ENCODE measurements around the gene NDUFA7.

Gene NDUFA7

DNA sequence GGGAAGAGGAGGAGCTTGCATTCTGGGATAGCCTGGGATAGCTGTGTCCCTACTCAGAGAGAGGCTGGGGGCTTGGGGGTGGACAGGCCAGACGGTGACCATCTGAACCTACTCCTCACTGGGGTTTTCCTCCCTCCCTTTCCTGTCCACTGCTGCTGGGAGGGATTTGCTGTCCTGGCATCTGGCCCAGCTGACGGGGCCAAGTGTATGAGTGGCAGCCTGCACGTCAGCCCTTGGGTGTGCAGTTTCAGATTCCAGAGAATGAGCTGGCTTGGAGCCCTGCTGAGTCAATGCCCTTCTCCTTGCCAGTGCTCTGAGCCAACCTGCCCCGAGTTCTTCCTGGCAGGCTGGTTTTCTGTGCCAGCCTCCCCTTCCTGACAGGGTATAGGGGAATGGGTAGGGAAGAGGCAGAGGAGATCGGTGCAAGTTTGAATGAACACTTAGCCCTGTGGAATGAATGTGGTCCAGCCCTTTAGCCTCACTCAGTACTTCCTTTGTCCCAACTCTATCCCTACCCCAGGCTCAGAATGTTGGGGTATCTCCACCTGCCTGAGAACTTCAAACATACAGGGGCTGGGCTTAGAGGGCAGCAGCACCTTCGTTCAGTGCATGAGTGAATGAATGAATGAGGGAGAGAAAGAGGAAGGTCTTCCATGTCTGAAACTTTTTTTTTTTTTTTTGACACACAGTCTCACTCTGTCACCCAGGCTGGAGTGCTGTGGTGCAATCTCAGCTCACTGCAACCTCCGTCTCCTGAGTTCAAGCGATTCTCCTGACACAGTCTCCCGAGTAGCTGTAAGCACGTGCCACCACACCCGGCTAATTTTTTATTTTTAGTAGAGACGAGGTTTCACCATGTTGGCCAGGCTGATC, 41.0 kb upstream of the NDUFA7 start:
- TF ChIP-seq, protein P1, sequence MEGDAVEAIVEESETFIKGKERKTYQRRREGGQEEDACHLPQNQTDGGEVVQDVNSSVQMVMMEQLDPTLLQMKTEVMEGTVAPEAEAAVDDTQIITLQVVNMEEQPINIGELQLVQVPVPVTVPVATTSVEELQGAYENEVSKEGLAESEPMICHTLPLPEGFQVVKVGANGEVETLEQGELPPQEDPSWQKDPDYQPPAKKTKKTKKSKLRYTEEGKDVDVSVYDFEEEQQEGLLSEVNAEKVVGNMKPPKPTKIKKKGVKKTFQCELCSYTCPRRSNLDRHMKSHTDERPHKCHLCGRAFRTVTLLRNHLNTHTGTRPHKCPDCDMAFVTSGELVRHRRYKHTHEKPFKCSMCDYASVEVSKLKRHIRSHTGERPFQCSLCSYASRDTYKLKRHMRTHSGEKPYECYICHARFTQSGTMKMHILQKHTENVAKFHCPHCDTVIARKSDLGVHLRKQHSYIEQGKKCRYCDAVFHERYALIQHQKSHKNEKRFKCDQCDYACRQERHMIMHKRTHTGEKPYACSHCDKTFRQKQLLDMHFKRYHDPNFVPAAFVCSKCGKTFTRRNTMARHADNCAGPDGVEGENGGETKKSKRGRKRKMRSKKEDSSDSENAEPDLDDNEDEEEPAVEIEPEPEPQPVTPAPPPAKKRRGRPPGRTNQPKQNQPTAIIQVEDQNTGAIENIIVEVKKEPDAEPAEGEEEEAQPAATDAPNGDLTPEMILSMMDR (IDR thresholded peaks at IDR 0.05; ENCODE audit: low read length) = no peak
- TF ChIP-seq EZH2 (optimal IDR thresholded peaks at IDR 0.05; ENCODE audit: low read depth, low read length) (no peak), EZH2phosphoT487 (IDR thresholded peaks at IDR 0.05; ENCODE audit: low read length) (no peak)
- no peak overlapping the region for H3K4me3 ChIP-seq (ENCODE audit: low read length)
- H3F3A ChIP-seq (ENCODE audit: insufficient read depth, low read length) = no peaks in the 10 kb centered on the region
- peaks cover 8% of the 10 kb centered on the region for H3K4me1 ChIP-seq (ENCODE audit: low read length)
- no peak overlapping the region for H3K9ac ChIP-seq (ENCODE audit: low read length)
- H3K79me2 ChIP-seq (ENCODE audit: low read length) = no peaks in the 10 kb centered on the region
- H3K27me3 ChIP-seq (replicated peaks; ENCODE audit: insufficient read depth, low read length) = peaks cover 34% of the 10 kb centered on the region
- no peaks in the 10 kb centered on the region for H4K20me1 ChIP-seq (ENCODE audit: insufficient read depth, low read length)
- peak; percentile 15 for DNase-seq
- H3K27ac ChIP-seq (ENCODE audit: low read length) = no peak overlapping the region
- no peaks in the 10 kb centered on the region for H3K9me2 ChIP-seq (replicated peaks; ENCODE audit: insufficient read depth, low read length)
- H3K9me3 ChIP-seq (replicated peaks; ENCODE audit: insufficient read depth, low read length) = no peaks in the 10 kb centered on the region
- H3K4me2 ChIP-seq (ENCODE audit: low read depth, low read length) = peak overlapping the region; percentile 72
- H2AFZ ChIP-seq (ENCODE audit: low read length) = no peak overlapping the region
- H3K36me3 ChIP-seq (replicated peaks; ENCODE audit: insufficient read depth, low read length) = no peaks in the 10 kb centered on the region

DNA sequence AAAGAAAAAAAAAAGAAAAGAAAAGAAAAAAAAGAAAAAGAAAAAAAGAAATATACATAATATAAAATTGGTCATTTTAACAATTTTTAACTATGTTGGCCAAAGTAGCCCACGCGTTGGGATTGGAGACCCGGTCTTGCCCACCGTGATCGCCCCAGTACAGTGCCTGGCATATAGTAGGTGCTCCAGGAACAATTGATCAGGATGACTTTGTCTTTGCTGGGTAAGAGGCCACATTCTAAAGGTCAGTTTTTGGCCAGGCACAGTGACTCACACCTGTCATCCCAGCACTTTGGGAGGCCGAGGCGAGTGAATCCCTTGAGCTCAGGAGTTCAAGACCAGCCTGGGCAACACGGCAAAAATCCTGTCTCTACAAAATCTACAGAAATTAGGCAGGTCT, 39.0 kb upstream of the NDUFA7 start:
- no peaks in the 10 kb centered on the region for H3K79me2 ChIP-seq (ENCODE audit: low read length)
- H3K4me2 ChIP-seq (ENCODE audit: low read depth, low read length) = no peak overlapping the region
- H3K4me3 ChIP-seq (ENCODE audit: low read length) = no peak overlapping the region
- H3K27ac ChIP-seq (ENCODE audit: low read length) = no peak overlapping the region
- no peaks in the 10 kb centered on the region for H3K9me3 ChIP-seq (replicated peaks; ENCODE audit: insufficient read depth, low read length)
- H3K36me3 ChIP-seq (replicated peaks; ENCODE audit: insufficient read depth, low read length) = no peaks in the 10 kb centered on the region
- no peaks in the 10 kb centered on the region for H3K9me2 ChIP-seq (replicated peaks; ENCODE audit: insufficient read depth, low read length)
- H3K27me3 ChIP-seq (replicated peaks; ENCODE audit: insufficient read depth, low read length) = peaks cover 23% of the 10 kb centered on the region
- no peaks in the 10 kb centered on the region for H4K20me1 ChIP-seq (ENCODE audit: insufficient read depth, low read length)
- DNase-seq = no peak
- peaks cover 8% of the 10 kb centered on the region for H3K4me1 ChIP-seq (ENCODE audit: low read length)
- no peak overlapping the region for H3K9ac ChIP-seq (ENCODE audit: low read length)
- H2AFZ ChIP-seq (ENCODE audit: low read length) = no peak overlapping the region
- no peaks in the 10 kb centered on the region for H3F3A ChIP-seq (ENCODE audit: insufficient read depth, low read length)
- TF ChIP-seq EZH2 (optimal IDR thresholded peaks at IDR 0.05; ENCODE audit: low read depth, low read length) (no peak), EZH2phosphoT487 (IDR thresholded peaks at IDR 0.05; ENCODE audit: low read length) (no peak)
- TF ChIP-seq, protein P1 (IDR thresholded peaks at IDR 0.05; ENCODE audit: low read length) = no peak

DNA sequence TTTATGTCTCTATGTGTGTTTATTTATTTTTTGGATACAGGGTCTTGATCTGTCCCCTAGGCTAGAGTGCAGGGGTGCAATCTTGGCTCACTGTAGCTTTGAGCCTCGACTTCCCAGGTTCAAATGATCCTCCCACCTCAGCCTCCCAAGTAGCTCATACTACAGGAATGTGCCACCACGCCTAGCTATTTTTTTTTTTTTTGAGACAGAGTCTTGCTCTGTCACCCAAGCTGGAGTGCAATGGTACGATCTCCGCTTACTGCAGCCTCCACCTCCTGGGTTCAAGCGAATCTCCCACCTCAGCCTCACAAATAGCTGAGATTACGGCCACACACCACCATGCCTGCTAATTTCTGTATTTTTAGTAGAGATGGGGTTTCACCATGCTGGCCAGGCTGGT, 37.8 kb upstream of the NDUFA7 start:
- H3K4me1 ChIP-seq (ENCODE audit: low read length) = peaks cover 8% of the 10 kb centered on the region
- H4K20me1 ChIP-seq (ENCODE audit: insufficient read depth, low read length) = no peaks in the 10 kb centered on the region
- H3K4me2 ChIP-seq (ENCODE audit: low read depth, low read length) = no peak overlapping the region
- H3K27me3 ChIP-seq (replicated peaks; ENCODE audit: insufficient read depth, low read length) = peaks cover 16% of the 10 kb centered on the region
- H3K9me2 ChIP-seq (replicated peaks; ENCODE audit: insufficient read depth, low read length) = no peaks in the 10 kb centered on the region
- H3K27ac ChIP-seq (ENCODE audit: low read length) = no peak overlapping the region
- no peaks in the 10 kb centered on the region for H3K36me3 ChIP-seq (replicated peaks; ENCODE audit: insufficient read depth, low read length)
- no peaks in the 10 kb centered on the region for H3F3A ChIP-seq (ENCODE audit: insufficient read depth, low read length)
- no peak for DNase-seq
- H3K9ac ChIP-seq (ENCODE audit: low read length) = no peak overlapping the region
- no peak overlapping the region for H2AFZ ChIP-seq (ENCODE audit: low read length)
- H3K4me3 ChIP-seq (ENCODE audit: low read length) = no peak overlapping the region
- H3K9me3 ChIP-seq (replicated peaks; ENCODE audit: insufficient read depth, low read length) = no peaks in the 10 kb centered on the region
- no peak for TF ChIP-seq EZH2phosphoT487 (IDR thresholded peaks at IDR 0.05; ENCODE audit: low read length)
- TF ChIP-seq EZH2 (optimal IDR thresholded peaks at IDR 0.05; ENCODE audit: low read depth, low read length) = no peak
- TF ChIP-seq, protein P1 (IDR thresholded peaks at IDR 0.05; ENCODE audit: low read length) = no peak
- no peaks in the 10 kb centered on the region for H3K79me2 ChIP-seq (ENCODE audit: low read length)
